ENCODE measurements around the gene PUDP. TPM values are rescaled to one million over a fixed set of nuclear protein-coding genes. Genes with fewer than 3 reads are reported as not detected.

The PUDP gene
- total RNA-seq, 4 donors from 2014 or later, result 11.9 to 29.2 (median 14.1) TPM

DNA sequence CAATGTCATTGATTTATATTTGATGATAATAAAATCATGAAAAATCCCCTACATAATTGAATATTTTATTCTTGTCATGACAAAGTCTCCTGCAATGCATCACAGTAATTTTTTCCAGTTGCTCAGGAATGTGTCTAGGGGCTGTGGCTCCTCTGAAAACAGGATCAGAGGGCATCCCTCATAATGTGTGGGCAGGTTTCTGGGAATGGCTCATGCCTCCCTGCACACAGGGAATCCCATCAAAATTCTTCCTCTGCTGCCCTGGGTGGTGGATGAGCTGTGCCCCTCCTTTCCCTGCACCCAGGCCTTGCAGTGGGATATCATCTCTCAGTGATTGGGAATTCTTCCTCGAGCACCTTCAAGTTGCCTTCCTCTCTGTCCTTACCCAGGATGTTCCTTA lies 20.4 kb upstream of the PUDP start:
- no peak overlapping the region for H3K27ac ChIP-seq
- no peaks in the 10 kb centered on the region for H3K9me3 ChIP-seq
- H3K36me3 ChIP-seq, result no peaks in the 10 kb centered on the region
- WGBS, 2 donors, result 80 to 92% methylated on average over 1 of the region's 1 CpG
- no peaks in the 10 kb centered on the region for H3K4me1 ChIP-seq
- no peak for DNase-seq (ENCODE audit: low spot score in 2 of 2)
- no peak overlapping the region for H3K4me3 ChIP-seq
- H3K27me3 ChIP-seq, result no peaks in the 10 kb centered on the region
- TF ChIP-seq, protein P1, sequence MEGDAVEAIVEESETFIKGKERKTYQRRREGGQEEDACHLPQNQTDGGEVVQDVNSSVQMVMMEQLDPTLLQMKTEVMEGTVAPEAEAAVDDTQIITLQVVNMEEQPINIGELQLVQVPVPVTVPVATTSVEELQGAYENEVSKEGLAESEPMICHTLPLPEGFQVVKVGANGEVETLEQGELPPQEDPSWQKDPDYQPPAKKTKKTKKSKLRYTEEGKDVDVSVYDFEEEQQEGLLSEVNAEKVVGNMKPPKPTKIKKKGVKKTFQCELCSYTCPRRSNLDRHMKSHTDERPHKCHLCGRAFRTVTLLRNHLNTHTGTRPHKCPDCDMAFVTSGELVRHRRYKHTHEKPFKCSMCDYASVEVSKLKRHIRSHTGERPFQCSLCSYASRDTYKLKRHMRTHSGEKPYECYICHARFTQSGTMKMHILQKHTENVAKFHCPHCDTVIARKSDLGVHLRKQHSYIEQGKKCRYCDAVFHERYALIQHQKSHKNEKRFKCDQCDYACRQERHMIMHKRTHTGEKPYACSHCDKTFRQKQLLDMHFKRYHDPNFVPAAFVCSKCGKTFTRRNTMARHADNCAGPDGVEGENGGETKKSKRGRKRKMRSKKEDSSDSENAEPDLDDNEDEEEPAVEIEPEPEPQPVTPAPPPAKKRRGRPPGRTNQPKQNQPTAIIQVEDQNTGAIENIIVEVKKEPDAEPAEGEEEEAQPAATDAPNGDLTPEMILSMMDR (IDR thresholded peaks at IDR 0.05), result no peak
- no peak for TF ChIP-seq POLR2A (IDR thresholded peaks at IDR 0.05)
- no peak for TF ChIP-seq EP300 (IDR thresholded peaks at IDR 0.05)

DNA sequence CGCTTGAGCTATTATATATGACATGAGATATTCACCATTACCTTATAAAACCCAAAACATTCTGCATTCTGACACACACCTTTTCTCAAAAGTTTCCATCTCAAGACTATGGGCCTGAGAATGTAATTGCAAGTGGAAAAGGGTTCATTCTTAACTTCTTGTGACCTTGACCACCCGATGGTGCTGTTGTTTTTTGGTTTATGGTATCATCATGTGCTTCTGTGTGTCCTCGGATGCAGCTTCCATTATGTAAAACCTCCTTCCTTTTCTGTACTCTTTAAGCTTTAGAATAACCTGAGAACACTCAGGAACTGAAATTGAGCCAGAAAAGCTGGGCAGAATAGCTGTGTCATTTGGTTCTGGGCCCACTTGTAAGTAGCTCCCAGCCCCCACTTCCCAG lies 16.2 kb upstream of the PUDP start:
- Histone ChIP-seq H3K4me3 (no peak overlapping the region), H3K36me3 (no peaks in the 10 kb centered on the region), H3K27me3 (no peaks in the 10 kb centered on the region), H3K9me3 (no peaks in the 10 kb centered on the region), H3K4me1 (no peaks in the 10 kb centered on the region), H3K27ac (no peak overlapping the region)
- no peak for DNase-seq (ENCODE audit: low spot score in 2 of 2)
- TF ChIP-seq EP300 (IDR thresholded peaks at IDR 0.05) (no peak), POLR2A (IDR thresholded peaks at IDR 0.05) (no peak)
- TF ChIP-seq, protein P1 (IDR thresholded peaks at IDR 0.05), result no peak
- 75 to 79% methylated on average over 3 of the region's 3 CpGs for WGBS, 2 donors

GRCh38 chrX:7163146-7163677 lies 15.3 kb upstream of the PUDP start:
- Histone ChIP-seq H3K4me3 (no peak overlapping the region), H3K36me3 (no peaks in the 10 kb centered on the region), H3K27me3 (no peaks in the 10 kb centered on the region), H3K9me3 (no peaks in the 10 kb centered on the region), H3K4me1 (no peaks in the 10 kb centered on the region), H3K27ac (no peak overlapping the region)
- TF ChIP-seq EP300 (IDR thresholded peaks at IDR 0.05), result no peak
- TF ChIP-seq POLR2A (IDR thresholded peaks at IDR 0.05), result no peak
- DNase-seq (ENCODE audit: low spot score in 2 of 2), result no peak
- WGBS, 2 donors, result 63% methylated on average over 1 of the region's 1 CpG; no CpG with 5 or more reads in 1 of the 2 donors

- TF ChIP-seq POLR2A (IDR thresholded peaks at IDR 0.05), result no peak
- TF ChIP-seq EP300 (IDR thresholded peaks at IDR 0.05), result no peak
- TF ChIP-seq, protein P1 (IDR thresholded peaks at IDR 0.05), result no peak
- DNase-seq (ENCODE audit: low spot score in 2 of 2), result no peak
- Histone ChIP-seq H3K4me3 (no peak overlapping the region), H3K27ac (no peak overlapping the region), H3K36me3 (no peaks in the 10 kb centered on the region), H3K9me3 (no peaks in the 10 kb centered on the region), H3K4me1 (no peaks in the 10 kb centered on the region), H3K27me3 (no peaks in the 10 kb centered on the region)
- 73% methylated on average over 7 of the region's 7 CpGs for WGBS, 2 donors
These were observed 11.4 kb upstream of the PUDP start for GRCh38 chrX:7159149-7159861.

DNA sequence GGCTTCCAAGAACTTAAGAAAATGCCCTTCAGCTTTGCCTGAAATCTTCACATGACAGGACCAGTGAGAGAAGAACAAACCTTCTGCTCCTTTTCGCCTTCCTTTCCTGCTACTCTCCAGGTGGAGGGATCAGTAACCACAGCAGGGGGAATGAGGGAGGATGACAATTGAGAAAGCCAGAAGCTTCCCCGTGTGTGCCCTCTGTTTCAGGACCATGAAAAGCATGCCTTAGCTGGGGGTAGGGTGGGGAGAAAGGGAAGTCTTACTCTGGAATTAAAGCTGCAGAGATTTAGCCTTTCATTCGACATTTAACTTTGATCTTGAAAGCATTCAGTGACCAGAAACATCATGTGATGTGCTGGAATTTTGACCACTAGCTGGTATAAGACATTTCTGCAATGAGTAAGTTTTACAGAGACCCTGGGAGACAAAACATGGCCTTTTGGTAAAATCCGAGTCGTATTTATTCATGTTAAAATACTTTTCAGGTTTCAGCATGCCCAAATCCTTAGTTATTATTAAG lies 10.6 kb upstream of the PUDP start:
- 49 to 64% methylated on average over 5 of the region's 5 CpGs for WGBS, 2 donors
- H3K36me3 ChIP-seq, result no peaks in the 10 kb centered on the region
- no peaks in the 10 kb centered on the region for H3K9me3 ChIP-seq
- TF ChIP-seq, protein P1 (IDR thresholded peaks at IDR 0.05), result no peak
- no peak for TF ChIP-seq POLR2A (IDR thresholded peaks at IDR 0.05)
- no peak for TF ChIP-seq EP300 (IDR thresholded peaks at IDR 0.05)
- H3K27me3 ChIP-seq, result no peaks in the 10 kb centered on the region
- no peak overlapping the region for H3K4me3 ChIP-seq
- DNase-seq (ENCODE audit: low spot score in 2 of 2), result no peak
- H3K4me1 ChIP-seq, result no peaks in the 10 kb centered on the region
- no peak overlapping the region for H3K27ac ChIP-seq
